Measurements from ENCODE around the gene CEP135.
"Not testable (repeated sequence)": the region's sequence is repeated elsewhere in the genome, so short reads cannot be mapped to it uniquely, and the experiment has no call there.

The CEP135 gene

GRCh38 chr4:55939421-55939820, 9.3 kb upstream of the CEP135 start:
- no peak for DNase-seq (ENCODE audit: low read depth in 2 of 2)

GRCh38 chr4:55941881-55942396, 6.8 kb upstream of the CEP135 start:
- no peak for DNase-seq (ENCODE audit: low read depth in 2 of 2)

- DNase-seq (ENCODE audit: low read depth in 2 of 2) = no peak
Observed at GRCh38 chr4:55947254-55947882, 1.4 kb upstream of the CEP135 start.

GRCh38 chr4:55947912-55948725, 626 bp upstream of the CEP135 start:
- DNase-seq (ENCODE audit: low read depth in 2 of 2) = no peak

GRCh38 chr4:55949482-55949802, 697 bp downstream of the CEP135 start:
- DNase-seq (ENCODE audit: low read depth in 2 of 2) = no peak

GRCh38 chr4:55951191-55951922, 2.6 kb downstream of the CEP135 start:
- no peak for DNase-seq (ENCODE audit: low read depth in 2 of 2)

- DNase-seq (ENCODE audit: low read depth in 2 of 2) = no peak
Observed at GRCh38 chr4:55955710-55956109, 7.0 kb downstream of the CEP135 start.

GRCh38 chr4:55959655-55960054, 10.9 kb downstream of the CEP135 start:
- DNase-seq (ENCODE audit: low read depth in 2 of 2) = no peak

- no peak for DNase-seq (ENCODE audit: low read depth in 2 of 2)
Observed at GRCh38 chr4:55964046-55964445, 15.3 kb downstream of the CEP135 start.

GRCh38 chr4:55965585-55965984, 16.8 kb downstream of the CEP135 start:
- no peak for DNase-seq (ENCODE audit: low read depth in 2 of 2)

GRCh38 chr4:55966324-55966723, 17.6 kb downstream of the CEP135 start:
- not testable (repeated sequence) for DNase-seq (ENCODE audit: low read depth in 2 of 2)

GRCh38 chr4:55967376-55967775, 18.6 kb downstream of the CEP135 start:
- no peak for DNase-seq (ENCODE audit: low read depth in 2 of 2)

GRCh38 chr4:55973650-55974049, 24.9 kb downstream of the CEP135 start:
- DNase-seq (ENCODE audit: low read depth in 2 of 2) = no peak

- no peak for DNase-seq (ENCODE audit: low read depth in 2 of 2)
Observed at GRCh38 chr4:55977811-55978210, 29.1 kb downstream of the CEP135 start.

- DNase-seq (ENCODE audit: low read depth in 2 of 2) = no peak
Observed at GRCh38 chr4:55979562-55979961, 30.8 kb downstream of the CEP135 start.

- DNase-seq (ENCODE audit: low read depth in 2 of 2) = no peak
Observed at GRCh38 chr4:55980725-55981124, 32.0 kb downstream of the CEP135 start.

- DNase-seq (ENCODE audit: low read depth in 2 of 2) = no peak
Observed at GRCh38 chr4:55982976-55983375, 34.2 kb downstream of the CEP135 start.

- DNase-seq (ENCODE audit: low read depth in 2 of 2) = no peak
Observed at GRCh38 chr4:55989766-55990165, 41.0 kb downstream of the CEP135 start.

- DNase-seq (ENCODE audit: low read depth in 2 of 2) = no peak
Observed at GRCh38 chr4:55993994-55994663, 45.4 kb downstream of the CEP135 start.

- no peak for DNase-seq (ENCODE audit: low read depth in 2 of 2)
Observed at GRCh38 chr4:55996646-55997045, 47.9 kb downstream of the CEP135 start.

- DNase-seq (ENCODE audit: low read depth in 2 of 2) = no peak
Observed at GRCh38 chr4:56003606-56004005, 54.9 kb downstream of the CEP135 start.

GRCh38 chr4:56004235-56004634, 55.5 kb downstream of the CEP135 start:
- no peak for DNase-seq (ENCODE audit: low read depth in 2 of 2)
